Trophoblast cell (in vitro differentiated cells and primary cell): ENCODE data around the gene MLST8.

Source experiments
- DNase-seq, 2 donors: peaks; one replicate each; pipeline ENCODE4 v3.0.0-alpha.2; 2016
- H2AFZ ChIP-seq: 2 replicates; pipeline ENCODE4 v1.6.1; 2013; ENCODE audit warnings: low read length, moderate library complexity, mild to moderate bottlenecking; ENCODE audit not compliant: insufficient read depth, poor library complexity
- H2AK5ac ChIP-seq: 2 replicates; pipeline ENCODE4 v1.6.1; 2013; ENCODE audit warnings: mild to moderate bottlenecking, low read length
- H2BK120ac ChIP-seq: 2 replicates; pipeline ENCODE4 v1.6.1; 2013; ENCODE audit warnings: low read length, mild to moderate bottlenecking, moderate library complexity; ENCODE audit not compliant: insufficient read depth, poor library complexity
- H2BK12ac ChIP-seq: 2 replicates; pipeline ENCODE4 v1.6.1; 2013; ENCODE audit warnings: mild to moderate bottlenecking, low read length, moderate library complexity
- H2BK5ac ChIP-seq: 2 replicates; pipeline ENCODE4 v1.6.1; 2013; ENCODE audit warnings: low read length, low read depth, moderate library complexity, mild to moderate bottlenecking; ENCODE audit not compliant: poor library complexity
- H3K14ac ChIP-seq: 2 replicates; pipeline ENCODE4 v1.6.1; 2013; ENCODE audit warnings: mild to moderate bottlenecking, low read length
- H3K18ac ChIP-seq: 2 replicates; pipeline ENCODE4 v1.6.1; 2013; ENCODE audit warnings: mild to moderate bottlenecking, low read length
- H3K23ac ChIP-seq: 2 replicates; pipeline ENCODE4 v1.6.1; 2013; ENCODE audit warnings: low read length
- H3K27ac ChIP-seq: 2 replicates; pipeline ENCODE4 v1.5.1; 2013; ENCODE audit warnings: low read depth, mild to moderate bottlenecking, inconsistent platforms, low read length, moderate library complexity
- H3K27me3 ChIP-seq: 2 replicates; pipeline ENCODE4 v1.6.1; 2013; ENCODE audit warnings: inconsistent platforms, mild to moderate bottlenecking, low read length, moderate library complexity; ENCODE audit not compliant: insufficient read depth
- H3K36me3 ChIP-seq, 2 experiments: 1 replicate in 1 of 2; 2 replicates in 1 of 2; pipeline ENCODE4 v1.6.1; 2013; ENCODE audit warnings: low read length in 2 of 2, mild to moderate bottlenecking in 2 of 2, moderate library complexity in 1 of 2; ENCODE audit not compliant: insufficient read depth in 2 of 2, control insufficient read depth in 1 of 2
- H3K4ac ChIP-seq: 2 replicates; pipeline ENCODE4 v1.6.1; 2013; ENCODE audit warnings: low read depth, mild to moderate bottlenecking, low read length, moderate library complexity
- H3K4me1 ChIP-seq, 2 experiments: 1 replicate in 1 of 2; 2 replicates in 1 of 2; pipeline ENCODE4 v1.6.1; 2013; ENCODE audit warnings: low read length in 2 of 2, mild to moderate bottlenecking in 2 of 2, moderate library complexity in 1 of 2; ENCODE audit not compliant: insufficient read depth in 2 of 2, control insufficient read depth in 1 of 2
- H3K4me2 ChIP-seq: 2 replicates; pipeline ENCODE4 v1.6.1; 2013; ENCODE audit warnings: inconsistent platforms, mild to moderate bottlenecking, low read length, moderate library complexity
- H3K4me3 ChIP-seq: 2 replicates; pipeline ENCODE4 v1.5.1; 2013; ENCODE audit warnings: mild to moderate bottlenecking, low read depth, low read length, inconsistent platforms
- H3K79me1 ChIP-seq: one replicate; pipeline ENCODE4 v1.6.1; 2013; ENCODE audit warnings: low read length
- H3K79me2 ChIP-seq: 2 replicates; pipeline ENCODE4 v1.6.1; 2013; ENCODE audit warnings: low read length, mild to moderate bottlenecking; ENCODE audit not compliant: control insufficient read depth, insufficient read depth, poor library complexity
- H3K9ac ChIP-seq: 2 replicates; pipeline ENCODE4 v1.6.1; 2013; ENCODE audit warnings: mild to moderate bottlenecking, low read length
- H3K9me3 ChIP-seq: 2 replicates; pipeline ENCODE4 v1.6.1; 2013; ENCODE audit warnings: low read depth, mild to moderate bottlenecking, control low read depth, inconsistent platforms, low read length; ENCODE audit not compliant: insufficient read depth
- H4K12ac ChIP-seq: 2 replicates; pipeline ENCODE4 v1.6.1; 2013; ENCODE audit warnings: low read depth, mild to moderate bottlenecking, low read length, moderate library complexity
- H4K8ac ChIP-seq: 2 replicates; pipeline ENCODE4 v1.6.1; 2013; ENCODE audit warnings: low read depth, mild to moderate bottlenecking, low read length, moderate library complexity
- H4K91ac ChIP-seq: one replicate; pipeline ENCODE4 v1.6.1; 2013; ENCODE audit warnings: low read depth, mild to moderate bottlenecking, low read length, moderate library complexity
- WGBS: extraction: QIAGEN DNeasy Blood & Tissue Kit; methylation state at CpG from one replicate; pipeline ENCODE4 v1.1.7; 2013; ENCODE audit warnings: missing lambda C conversion rate; ENCODE audit not compliant: insufficient read length, insufficient coverage; ENCODE audit errors: extremely low coverage; 5-methylcytosine and 5-hydroxymethylcytosine counted together

Gene MLST8

DNA sequence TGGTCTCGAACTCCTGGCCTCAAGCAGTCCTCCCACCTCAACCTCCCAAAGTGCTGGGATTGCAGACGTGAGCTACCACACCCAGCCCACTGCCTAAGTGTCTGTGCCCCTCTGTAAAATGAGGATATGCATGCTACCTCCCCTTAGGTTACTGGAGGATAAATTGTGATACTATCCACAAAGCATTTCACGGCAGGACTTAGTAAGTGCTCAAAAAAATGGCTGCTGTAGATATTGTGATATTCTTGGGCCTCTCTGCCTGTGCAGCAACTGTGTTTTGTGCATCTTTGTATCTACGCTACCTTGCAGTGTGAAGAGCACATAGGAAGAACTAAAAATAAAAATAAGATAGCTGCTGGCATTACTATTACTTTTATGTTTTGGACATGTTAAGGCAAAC, 7.0 kb upstream of the MLST8 start:
- Histone ChIP-seq H4K12ac (no peak overlapping the region), H2AFZ (no peak overlapping the region), H3K4ac (no peak overlapping the region), H3K9me3 (peaks cover 3% of the 10 kb centered on the region), H3K79me2 (no peaks in the 10 kb centered on the region), H3K14ac (no peak overlapping the region), H3K27ac (no peak overlapping the region), H3K9ac (no peak overlapping the region), H3K4me3 (no peak overlapping the region), H4K91ac (no peak overlapping the region), H2AK5ac (no peak overlapping the region), H2BK120ac (no peak overlapping the region), H3K36me3 (no peaks in the 10 kb centered on the region), H2BK5ac (no peak overlapping the region), H2BK12ac (no peak overlapping the region), H3K27me3 (peaks cover 30% of the 10 kb centered on the region), H3K23ac (no peak overlapping the region), H3K79me1 (no peaks in the 10 kb centered on the region), H3K18ac (no peak overlapping the region), H4K8ac (no peak overlapping the region), H3K4me2 (no peak overlapping the region), H3K4me1 (no peaks in the 10 kb centered on the region)
- DNase-seq, result no peak
- no CpG with 5 or more reads among the region's 4 CpGs for WGBS

DNA sequence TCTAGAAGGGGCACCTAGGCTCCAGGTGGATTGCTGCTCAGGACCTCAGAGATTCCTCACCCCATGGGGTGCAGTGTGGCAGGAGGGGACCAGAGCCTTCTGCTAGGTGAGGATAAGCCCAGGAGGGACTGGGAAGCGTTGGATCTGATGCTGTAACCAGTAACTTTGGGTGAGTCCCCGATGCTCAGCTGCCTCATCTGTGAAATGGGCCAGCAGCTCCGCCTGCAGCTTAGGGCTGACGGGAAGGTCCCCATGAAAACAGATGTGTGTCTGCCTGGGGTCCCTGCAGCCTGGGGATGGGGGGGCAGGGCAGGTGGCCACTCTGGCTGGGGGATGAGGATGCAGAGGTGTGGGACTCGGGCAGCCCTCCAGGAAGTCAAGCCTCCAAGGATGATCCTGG, 6.2 kb upstream of the MLST8 start:
- DNase-seq, result no peak
- Histone ChIP-seq H3K27me3 (peaks cover 30% of the 10 kb centered on the region), H3K4ac (no peak overlapping the region), H3K79me1 (no peaks in the 10 kb centered on the region), H2BK12ac (no peak overlapping the region), H3K4me2 (no peak overlapping the region), H3K14ac (no peak overlapping the region), H3K18ac (no peak overlapping the region), H4K8ac (no peak overlapping the region), H2BK5ac (no peak overlapping the region), H3K4me1 (no peaks in the 10 kb centered on the region), H3K9me3 (peaks cover 3% of the 10 kb centered on the region), H2AK5ac (no peak overlapping the region), H3K27ac (no peak overlapping the region), H2AFZ (no peak overlapping the region), H3K4me3 (no peak overlapping the region), H3K36me3 (no peaks in the 10 kb centered on the region), H3K23ac (no peak overlapping the region), H4K12ac (no peak overlapping the region), H3K79me2 (no peaks in the 10 kb centered on the region), H4K91ac (no peak overlapping the region), H2BK120ac (no peak overlapping the region), H3K9ac (no peak overlapping the region)
- no CpG with 5 or more reads among the region's 5 CpGs for WGBS

DNA sequence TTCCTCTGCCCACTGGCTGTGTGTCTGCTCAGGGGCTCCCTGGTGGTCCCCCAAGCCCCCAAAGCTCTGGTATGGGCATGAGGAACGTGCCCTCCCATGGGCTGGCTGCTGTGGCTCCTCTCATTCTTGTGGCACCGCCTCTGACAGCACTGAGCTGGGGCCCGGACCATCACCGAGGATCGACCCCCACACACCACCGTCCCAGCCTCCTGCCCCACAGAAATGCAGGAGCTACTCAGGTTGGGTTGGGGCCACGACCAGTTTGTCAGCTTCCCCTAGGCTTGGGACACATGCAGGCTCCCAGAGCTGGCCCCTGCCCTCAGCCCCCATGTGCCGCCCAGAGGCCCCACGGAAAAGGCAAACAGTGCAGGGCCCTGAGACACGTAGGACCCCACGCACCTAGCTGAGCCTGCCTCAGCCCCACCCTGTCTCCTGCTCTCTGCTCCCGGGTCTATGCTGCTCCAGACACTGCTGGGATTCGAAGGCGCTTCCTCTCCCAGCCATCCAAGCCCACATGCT, 5.6 kb upstream of the MLST8 start:
- Histone ChIP-seq H3K18ac (no peak overlapping the region), H3K4ac (no peak overlapping the region), H3K79me1 (peaks cover under 1% of the 10 kb centered on the region), H3K36me3 (no peaks in the 10 kb centered on the region), H3K9me3 (peaks cover 3% of the 10 kb centered on the region), H2BK5ac (no peak overlapping the region), H3K4me2 (no peak overlapping the region), H3K27me3 (peaks cover 30% of the 10 kb centered on the region), H3K4me3 (no peak overlapping the region), H2AK5ac (no peak overlapping the region), H3K27ac (no peak overlapping the region), H3K4me1 (peaks cover 1% of the 10 kb centered on the region in 2 experiments), H2BK12ac (no peak overlapping the region), H3K9ac (no peak overlapping the region), H4K12ac (no peak overlapping the region), H2BK120ac (no peak overlapping the region), H2AFZ (no peak overlapping the region), H3K23ac (no peak overlapping the region), H4K91ac (no peak overlapping the region), H3K79me2 (no peaks in the 10 kb centered on the region), H4K8ac (no peak overlapping the region), H3K14ac (no peak overlapping the region)
- no peak for DNase-seq
- no CpG with 5 or more reads among the region's 14 CpGs for WGBS

DNA sequence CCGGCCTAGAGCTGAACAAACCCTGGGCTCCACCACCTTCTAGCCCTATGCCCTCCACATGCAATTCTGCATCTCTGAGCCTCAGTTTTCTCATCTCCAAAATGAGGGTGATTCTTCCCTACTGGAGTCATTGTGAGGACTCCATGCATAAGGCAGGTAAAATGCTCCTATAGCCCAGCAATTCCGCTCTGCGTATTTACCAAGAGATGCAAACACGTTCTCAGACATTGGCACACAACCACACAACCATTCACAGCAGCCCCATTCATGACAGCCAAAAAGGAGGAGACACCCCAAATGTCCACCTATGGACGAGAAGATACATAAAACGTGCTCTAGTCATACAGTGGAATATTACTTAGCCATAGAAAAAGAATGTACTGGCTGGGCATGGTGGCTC, 4.9 kb upstream of the MLST8 start:
- H3K9me3 ChIP-seq, result peaks cover 3% of the 10 kb centered on the region
- peaks cover 5% of the 10 kb centered on the region for H3K79me1 ChIP-seq
- H3K36me3 ChIP-seq, result no peaks in the 10 kb centered on the region
- no peak for DNase-seq
- H2BK5ac ChIP-seq, result no peak overlapping the region
- H4K8ac ChIP-seq, result no peak overlapping the region
- H3K4me2 ChIP-seq, result no peak overlapping the region
- no peak overlapping the region for H3K4me3 ChIP-seq
- H2BK120ac ChIP-seq, result no peak overlapping the region
- no peak overlapping the region for H3K18ac ChIP-seq
- H3K79me2 ChIP-seq, result peaks cover 2% of the 10 kb centered on the region
- no peak overlapping the region for H2BK12ac ChIP-seq
- H4K91ac ChIP-seq, result no peak overlapping the region
- no peak overlapping the region for H3K4ac ChIP-seq
- H3K27me3 ChIP-seq, result peaks cover 27% of the 10 kb centered on the region
- H2AK5ac ChIP-seq, result no peak overlapping the region
- peaks cover 3% of the 10 kb centered on the region in 2 experiments for H3K4me1 ChIP-seq
- no peak overlapping the region for H3K14ac ChIP-seq
- no peak overlapping the region for H3K27ac ChIP-seq
- H4K12ac ChIP-seq, result no peak overlapping the region
- no CpG with 5 or more reads among the region's 6 CpGs for WGBS
- no peak overlapping the region for H3K23ac ChIP-seq
- no peak overlapping the region for H2AFZ ChIP-seq
- no peak overlapping the region for H3K9ac ChIP-seq
